NCI-H2107 treated with DMSO at 0.1 percent for 48 hours (cell line): ENCODE data around the gene MMAB.

Experiments
- DNase-seq: peaks from one replicate; lab custom pipeline; 2025; ENCODE audit not compliant: unreplicated experiment; lab: John Stamatoyannopoulos, UW

Gene MMAB

DNA sequence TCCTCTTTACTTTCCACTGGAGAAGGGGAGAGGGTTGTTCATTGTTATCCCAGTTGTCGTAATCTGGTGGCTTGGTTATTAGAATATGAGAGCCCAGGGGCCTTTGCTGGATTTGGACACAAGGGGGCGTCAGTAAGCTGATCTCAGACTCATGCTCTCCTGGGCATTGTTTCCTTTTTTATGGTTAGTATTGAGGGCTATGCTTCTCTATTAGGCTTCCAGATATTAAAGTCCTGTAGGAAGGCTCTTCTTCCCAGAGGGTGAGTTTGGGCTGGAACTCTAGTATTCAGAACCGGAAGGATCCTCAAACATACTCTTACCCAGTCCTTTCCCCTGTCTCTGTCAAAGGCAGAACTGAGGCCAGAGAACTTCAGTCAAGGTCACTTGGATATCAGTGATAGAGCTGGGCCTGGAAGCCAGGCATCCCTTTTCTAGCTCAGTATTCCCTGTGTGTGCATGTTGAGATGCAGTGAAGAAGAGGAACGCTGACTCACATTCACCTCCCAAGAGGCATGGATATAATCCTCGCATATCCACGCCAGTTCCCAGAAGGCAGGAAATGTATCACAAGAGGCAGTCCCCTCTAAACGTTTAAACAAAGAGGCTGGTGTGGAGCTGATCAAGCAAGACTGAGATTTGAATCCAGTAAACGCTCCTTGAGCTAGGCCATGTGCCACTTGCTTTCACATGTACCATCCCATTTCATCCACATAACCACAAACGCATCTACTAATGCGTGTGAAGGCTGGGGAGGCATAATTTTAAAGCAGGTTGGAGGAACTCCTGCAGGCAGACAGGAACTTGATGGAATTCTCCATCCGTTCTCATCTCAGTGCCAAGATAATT is 54.3 kb downstream of the MMAB start:
- DNase-seq: peak; percentile 90

DNA sequence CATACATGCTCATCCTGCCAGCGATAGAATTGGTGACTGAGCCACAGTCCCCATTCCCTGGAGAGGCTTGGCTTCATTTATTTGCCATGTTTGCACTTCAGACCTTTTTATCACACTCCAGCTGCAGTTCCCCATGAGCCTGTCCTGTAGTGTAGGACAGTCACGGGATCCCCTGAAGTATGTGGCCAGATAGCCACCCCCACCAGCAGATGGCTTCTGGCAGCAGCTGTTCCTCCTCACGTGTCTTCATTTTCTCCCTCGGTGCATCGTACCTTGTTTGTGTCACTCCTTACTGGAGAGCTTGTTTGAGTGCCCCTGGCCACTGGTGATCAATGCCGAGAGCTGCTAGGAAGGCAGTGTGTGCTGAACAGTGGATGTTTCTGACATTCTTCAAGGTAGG is 55.7 kb downstream of the MMAB start:
- DNase-seq: peak; percentile 70

DNA sequence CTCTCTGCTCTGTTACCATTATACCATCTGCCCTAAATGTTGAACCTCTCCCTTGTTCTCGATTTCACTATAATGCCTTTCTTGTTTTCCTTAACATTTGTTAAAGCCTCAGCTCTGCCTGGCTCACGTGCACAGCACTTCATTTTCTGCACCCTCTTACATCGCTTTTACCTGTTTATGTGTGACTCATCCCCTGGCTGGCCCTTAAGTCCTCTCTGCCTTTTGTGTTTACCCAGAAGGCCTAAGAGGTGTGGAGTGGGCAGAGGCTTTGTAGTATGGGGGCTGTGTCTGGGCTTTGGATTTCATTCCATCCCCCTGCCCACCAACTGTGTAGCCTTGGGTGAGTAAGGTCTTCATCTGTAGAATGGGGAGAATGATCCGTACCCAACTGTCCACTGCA is 59.3 kb downstream of the MMAB start:
- DNase-seq: peak; percentile 24

DNA sequence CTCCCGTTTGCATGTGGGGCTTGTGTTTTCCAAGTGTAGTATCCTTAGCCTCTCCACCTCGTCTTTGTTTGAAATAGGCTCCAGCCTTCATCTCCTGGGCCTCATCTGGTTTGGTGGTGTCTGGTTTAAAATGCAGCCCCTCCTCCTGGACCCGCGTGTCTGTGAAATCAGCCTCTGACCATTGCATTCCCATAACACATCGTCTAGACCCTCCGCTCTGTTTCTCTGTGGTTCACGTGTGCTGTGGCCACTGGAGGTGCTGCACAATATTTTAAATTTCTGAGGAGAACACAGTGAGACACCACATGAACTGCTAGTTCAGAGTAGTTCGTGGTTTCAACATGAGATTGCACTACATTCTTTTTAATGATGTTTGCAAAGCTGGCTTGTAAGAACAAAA is 60.3 kb downstream of the MMAB start:
- no peak for DNase-seq

DNA sequence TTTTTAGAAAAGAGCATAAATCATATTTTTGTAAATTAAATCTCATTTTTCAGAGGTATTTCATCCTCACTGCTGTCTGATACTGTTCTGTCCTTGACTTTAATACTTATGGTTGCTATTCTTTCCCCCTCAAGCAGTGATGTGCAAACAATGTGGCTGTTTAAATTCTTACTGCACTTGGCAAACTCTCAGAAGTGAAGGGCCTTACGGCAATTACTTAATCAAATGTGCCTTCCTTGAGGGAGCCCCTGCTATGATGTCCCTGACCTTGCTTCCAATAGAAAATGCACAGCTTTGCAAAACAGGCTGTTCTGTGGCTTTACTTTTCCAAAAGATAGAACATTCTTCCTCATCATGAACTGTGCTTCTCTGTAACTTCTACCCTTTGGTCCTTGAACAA is 60.7 kb downstream of the MMAB start:
- DNase-seq: no peak

DNA sequence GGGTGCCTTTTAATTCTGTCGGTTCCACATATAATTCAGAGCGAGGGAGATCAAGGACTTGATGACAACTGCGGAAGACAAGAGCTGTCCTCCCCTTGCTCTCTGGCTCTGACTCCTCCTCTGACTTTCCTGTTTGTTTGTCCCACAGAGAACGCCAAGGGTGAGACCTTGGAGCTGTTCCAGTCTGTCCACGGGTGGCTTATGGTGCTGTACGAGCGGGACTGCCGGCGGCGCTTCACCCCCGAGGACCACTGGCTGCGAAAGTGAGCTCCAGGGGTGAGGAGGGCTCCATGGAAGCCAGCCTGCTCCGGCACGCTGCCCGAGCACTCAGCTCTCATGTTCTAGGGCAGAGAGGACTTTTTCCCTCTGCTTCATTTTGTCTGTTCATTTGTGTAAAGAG is 63.1 kb downstream of the MMAB start:
- no peak for DNase-seq

DNA sequence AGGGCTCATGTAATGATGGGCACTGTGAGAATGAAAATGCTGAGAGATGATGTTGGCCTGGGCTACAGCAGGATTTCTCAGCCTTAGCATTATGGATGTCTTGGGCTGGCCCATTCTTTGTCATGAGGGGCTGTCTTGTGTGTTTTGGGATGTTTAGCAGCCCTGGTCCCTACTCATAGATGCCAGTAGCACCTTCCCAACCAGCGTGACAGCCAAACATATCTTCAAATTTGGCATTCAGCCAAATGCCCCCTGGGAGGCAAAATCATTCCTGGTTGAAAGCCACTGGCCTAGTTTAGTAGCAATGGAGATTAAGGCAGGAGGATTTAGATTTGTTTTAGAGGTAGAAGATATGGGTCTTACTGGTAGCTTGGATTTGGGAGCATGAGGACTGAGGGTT is 69.2 kb downstream of the MMAB start:
- no peak for DNase-seq
